SU-DHL-6 (cell line): ENCODE measurements around the gene C7orf57.
A peak's percentile ranks its signal among the peaks of the same experiment; 100 is the strongest.

Experiments used
- H2AFZ ChIP-seq: fragments of 200-600 bp; sonication (generic); 2 replicates; pipeline ENCODE4 v1.6.1; 2014; ENCODE audit warnings: low read depth, mild to moderate bottlenecking, moderate library complexity, mixed read lengths, antibody characterized with exemption, low read length; ENCODE audit not compliant: severe bottlenecking
- H3F3A ChIP-seq: fragments of 200-600 bp; shearing (Covaris generic); 2 replicates; pipeline ENCODE4 v1.6.0; 2016; ENCODE audit warnings: antibody characterized with exemption, mild to moderate bottlenecking; ENCODE audit not compliant: insufficient read depth
- H3K27ac ChIP-seq: fragments of 200-600 bp; sonication (generic); 2 replicates; pipeline ENCODE4 v1.5.1; 2016; ENCODE audit warnings: low read depth, mild to moderate bottlenecking, low read length, moderate library complexity, mixed read lengths
- H3K27me3 ChIP-seq: fragments of 200-600 bp; sonication (generic), shearing (Covaris generic); 2 replicates; pipeline ENCODE4 v1.6.0; 2014; ENCODE audit warnings: mild to moderate bottlenecking, low read length
- H3K36me3 ChIP-seq: fragments of 200-600 bp; sonication (generic); 2 replicates; pipeline ENCODE4 v1.6.1; 2014; ENCODE audit warnings: mild to moderate bottlenecking, low read length, mixed read lengths
- H3K4me2 ChIP-seq: fragments of 300-600, 200-600 bp; shearing (Covaris generic), sonication (generic); 2 replicates; pipeline ENCODE4 v1.6.0; 2014; ENCODE audit warnings: low read length, low read depth, mild to moderate bottlenecking; ENCODE audit not compliant: poor library complexity, severe bottlenecking
- H3K4me3 ChIP-seq: fragments of 200-600 bp; sonication (generic); 2 replicates; pipeline ENCODE4 v1.5.1; 2014; ENCODE audit warnings: antibody characterized with exemption, low read length, mild to moderate bottlenecking, mixed read lengths; ENCODE audit not compliant: insufficient read depth, poor library complexity, severe bottlenecking
- H3K79me2 ChIP-seq: fragments of 200-600 bp; sonication (generic); 2 replicates; pipeline ENCODE4 v1.6.1; 2014; ENCODE audit warnings: mild to moderate bottlenecking, low read length, moderate library complexity; ENCODE audit not compliant: insufficient read depth
- H3K9ac ChIP-seq: fragments of 200-600 bp; sonication (generic); 2 replicates; pipeline ENCODE4 v1.7.0; 2014; ENCODE audit warnings: mild to moderate bottlenecking, low read length
- H3K9me2 ChIP-seq: fragments of 200-600 bp; sonication (generic); replicated peaks from 2 replicates; pipeline ENCODE4 v1.6.1; 2014; ENCODE audit warnings: low read length; ENCODE audit not compliant: insufficient read depth
- H3K9me3 ChIP-seq: fragments of 200-600 bp; sonication (generic); 2 replicates; pipeline ENCODE4 v1.6.1; 2014; ENCODE audit warnings: low read length, mixed read lengths; ENCODE audit not compliant: insufficient read depth
- H4K20me1 ChIP-seq: fragments of 200-600 bp; sonication (generic); 2 replicates; pipeline ENCODE4 v1.6.1; 2014; ENCODE audit warnings: low read depth, mild to moderate bottlenecking, antibody characterized with exemption, low read length, moderate library complexity, mixed read lengths
- EZH2phosphoT487 ChIP-seq: fragments of 200-600 bp; sonication (generic), shearing (Covaris generic); conservative IDR thresholded peaks from 2 replicates; pipeline ENCODE4 v1.6.1; 2018; ENCODE audit warnings: mild to moderate bottlenecking, antibody characterized with exemption, low read length, moderate library complexity, mixed read lengths
- TF ChIP-seq, protein P1 (sequence below): fragments of 200-600 bp; sonication (generic); IDR thresholded peaks from one replicate; pipeline ENCODE4 v1.5.1; 2017; ENCODE audit warnings: antibody characterized with exemption, mild to moderate bottlenecking, low read length, moderate library complexity; ENCODE audit not compliant: insufficient read depth, poor library complexity, severe bottlenecking

The C7orf57 gene

GRCh38 chr7:48085433-48085791 lies 50.1 kb downstream of the C7orf57 start:
- peak overlapping the region; percentile 52 for H3K27ac ChIP-seq
- H4K20me1 ChIP-seq = no peaks in the 10 kb centered on the region
- no peaks in the 10 kb centered on the region for H3K36me3 ChIP-seq
- H3K27me3 ChIP-seq = no peaks in the 10 kb centered on the region
- H3K9me3 ChIP-seq = no peaks in the 10 kb centered on the region
- peak overlapping the region; percentile 44 for H3K4me2 ChIP-seq
- H3F3A ChIP-seq = peaks cover 6% of the 10 kb centered on the region; the same call in 1 of the 2 replicates
- peak overlapping the region; percentile 67 for H2AFZ ChIP-seq
- TF ChIP-seq, protein P1, sequence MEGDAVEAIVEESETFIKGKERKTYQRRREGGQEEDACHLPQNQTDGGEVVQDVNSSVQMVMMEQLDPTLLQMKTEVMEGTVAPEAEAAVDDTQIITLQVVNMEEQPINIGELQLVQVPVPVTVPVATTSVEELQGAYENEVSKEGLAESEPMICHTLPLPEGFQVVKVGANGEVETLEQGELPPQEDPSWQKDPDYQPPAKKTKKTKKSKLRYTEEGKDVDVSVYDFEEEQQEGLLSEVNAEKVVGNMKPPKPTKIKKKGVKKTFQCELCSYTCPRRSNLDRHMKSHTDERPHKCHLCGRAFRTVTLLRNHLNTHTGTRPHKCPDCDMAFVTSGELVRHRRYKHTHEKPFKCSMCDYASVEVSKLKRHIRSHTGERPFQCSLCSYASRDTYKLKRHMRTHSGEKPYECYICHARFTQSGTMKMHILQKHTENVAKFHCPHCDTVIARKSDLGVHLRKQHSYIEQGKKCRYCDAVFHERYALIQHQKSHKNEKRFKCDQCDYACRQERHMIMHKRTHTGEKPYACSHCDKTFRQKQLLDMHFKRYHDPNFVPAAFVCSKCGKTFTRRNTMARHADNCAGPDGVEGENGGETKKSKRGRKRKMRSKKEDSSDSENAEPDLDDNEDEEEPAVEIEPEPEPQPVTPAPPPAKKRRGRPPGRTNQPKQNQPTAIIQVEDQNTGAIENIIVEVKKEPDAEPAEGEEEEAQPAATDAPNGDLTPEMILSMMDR = no peak
- no peak for TF ChIP-seq EZH2phosphoT487
- no peak overlapping the region for H3K4me3 ChIP-seq
- H3K79me2 ChIP-seq = no peaks in the 10 kb centered on the region
- H3K9me2 ChIP-seq = no peaks in the 10 kb centered on the region
- peak overlapping the region; percentile 28; the same call in 1 of the 2 replicates for H3K9ac ChIP-seq

DNA sequence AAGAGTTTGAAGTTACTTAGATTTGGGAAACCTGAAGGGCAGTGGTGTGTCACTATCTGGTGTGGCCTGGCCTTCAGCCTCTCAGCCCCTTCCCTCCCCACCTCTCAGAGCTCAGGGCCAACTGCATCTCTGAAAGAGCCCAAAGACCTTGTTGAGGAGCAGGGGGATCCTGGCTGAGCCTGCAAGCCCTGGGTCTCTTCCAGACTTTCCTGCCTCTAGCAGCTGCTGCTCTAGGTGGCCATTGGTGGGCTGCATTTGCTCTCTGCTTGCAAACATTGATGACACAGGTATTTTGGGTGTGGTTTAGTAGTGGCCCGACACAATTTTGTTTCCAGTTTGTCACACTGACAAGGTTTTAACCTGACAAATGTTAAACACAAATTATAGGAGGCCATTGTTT lies 50.6 kb downstream of the C7orf57 start:
- Histone ChIP-seq H3K9ac (no peak overlapping the region), H3K27ac (peak overlapping the region; percentile 52; the same call in 1 of the 2 replicates)

GRCh38 chr7:48087349-48087748 lies 52.0 kb downstream of the C7orf57 start:
- Histone ChIP-seq H2AFZ (no peak overlapping the region), H3K9ac (no peak overlapping the region), H3K4me2 (no peak overlapping the region), H3F3A (peaks cover 11% of the 10 kb centered on the region; the same call in 1 of the 2 replicates), H3K27me3 (no peaks in the 10 kb centered on the region), H3K9me2 (no peaks in the 10 kb centered on the region), H4K20me1 (no peaks in the 10 kb centered on the region), H3K79me2 (no peaks in the 10 kb centered on the region), H3K36me3 (no peaks in the 10 kb centered on the region), H3K4me3 (no peak overlapping the region), H3K27ac (no peak overlapping the region), H3K9me3 (no peaks in the 10 kb centered on the region)
- no peak for TF ChIP-seq EZH2phosphoT487
- TF ChIP-seq, protein P1 = no peak

More for the DNA sequence above, 50.6 kb downstream of the C7orf57 start:
- Histone ChIP-seq H3F3A (peaks cover 11% of the 10 kb centered on the region; the same call in 1 of the 2 replicates), H3K4me3 (no peak overlapping the region), H3K4me2 (peak overlapping the region; percentile 44), H3K36me3 (no peaks in the 10 kb centered on the region), H3K27me3 (no peaks in the 10 kb centered on the region), H3K9me2 (no peaks in the 10 kb centered on the region), H3K9me3 (no peaks in the 10 kb centered on the region), H4K20me1 (no peaks in the 10 kb centered on the region), H2AFZ (no peak overlapping the region), H3K79me2 (no peaks in the 10 kb centered on the region)
- TF ChIP-seq, protein P1 = no peak
- TF ChIP-seq EZH2phosphoT487 = no peak
